H7 (cell line): Measurements from ENCODE around the gene PRKCE. TPM values are rescaled to one million over a fixed set of nuclear protein-coding genes. Genes with fewer than 3 reads are reported as not detected.
"Not testable (repeated sequence)": the region's sequence is repeated elsewhere in the genome, so short reads cannot be mapped to it uniquely, and the experiment has no call there.

Experiments
- DNase-seq: peaks from one replicate; pipeline ENCODE4 v3.0.0; 2012
- H3K27me3 ChIP-seq: 2 replicates; pipeline ENCODE4 v1.6.0; 2011; ENCODE audit warnings: mild to moderate bottlenecking, low read length; ENCODE audit not compliant: control insufficient read depth, insufficient read depth
- H3K36me3 ChIP-seq: replicated peaks from 2 replicates; pipeline ENCODE4 v1.5.1; 2011; ENCODE audit warnings: low read length; ENCODE audit not compliant: control insufficient read depth, insufficient read depth
- H3K4me3 ChIP-seq: 2 replicates; pipeline ENCODE4 v1.5.1; 2011; ENCODE audit warnings: low read depth, mild to moderate bottlenecking, control low read depth, low read length, moderate library complexity; ENCODE audit not compliant: insufficient read depth
- total RNA-seq: library from RNA; depleted of rRNA; stranded (reverse); fragments of >200 nt; shearing (Covaris generic); gene quantifications from 2 replicates; pipeline ENCODE4 v1.2.3, GENCODE V29; 2014

Gene PRKCE
- total RNA-seq, 1 experiment from 2014 or later = 1.2 TPM

DNA sequence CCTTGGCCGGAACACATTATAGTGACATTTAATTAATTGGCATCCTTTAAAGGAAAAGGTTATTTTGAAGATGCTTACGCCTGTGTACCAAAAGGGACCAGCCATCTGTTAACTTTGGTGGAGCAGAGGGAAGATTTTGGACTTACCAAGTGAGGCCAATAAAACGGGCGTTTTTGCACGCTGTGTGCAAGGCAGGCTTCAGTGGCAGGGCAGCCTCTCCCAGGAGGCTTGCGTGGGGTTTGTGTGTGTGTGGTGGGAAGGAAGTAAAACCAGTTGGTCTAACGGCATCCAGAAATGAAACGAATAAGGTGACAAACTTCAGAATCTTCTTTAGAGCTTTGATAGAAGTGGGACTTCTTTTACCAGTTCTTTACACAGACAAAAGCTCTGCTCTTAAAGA, 191.7 kb downstream of the PRKCE start:
- H3K36me3 ChIP-seq = no peaks in the 10 kb centered on the region
- H3K27me3 ChIP-seq = no peaks in the 10 kb centered on the region
- H3K4me3 ChIP-seq = no peak overlapping the region
- no peak for DNase-seq

- DNase-seq = no peak
- Histone ChIP-seq H3K27me3 (no peaks in the 10 kb centered on the region), H3K4me3 (no peak overlapping the region), H3K36me3 (no peaks in the 10 kb centered on the region)
These were observed 193.5 kb downstream of the PRKCE start for GRCh38 chr2:45844796-45845457.

- no peak for DNase-seq
- H3K4me3 ChIP-seq = no peak overlapping the region
- no peaks in the 10 kb centered on the region for H3K36me3 ChIP-seq
- H3K27me3 ChIP-seq = no peaks in the 10 kb centered on the region
These were observed 194.1 kb downstream of the PRKCE start for GRCh38 chr2:45845566-45845965.

DNA sequence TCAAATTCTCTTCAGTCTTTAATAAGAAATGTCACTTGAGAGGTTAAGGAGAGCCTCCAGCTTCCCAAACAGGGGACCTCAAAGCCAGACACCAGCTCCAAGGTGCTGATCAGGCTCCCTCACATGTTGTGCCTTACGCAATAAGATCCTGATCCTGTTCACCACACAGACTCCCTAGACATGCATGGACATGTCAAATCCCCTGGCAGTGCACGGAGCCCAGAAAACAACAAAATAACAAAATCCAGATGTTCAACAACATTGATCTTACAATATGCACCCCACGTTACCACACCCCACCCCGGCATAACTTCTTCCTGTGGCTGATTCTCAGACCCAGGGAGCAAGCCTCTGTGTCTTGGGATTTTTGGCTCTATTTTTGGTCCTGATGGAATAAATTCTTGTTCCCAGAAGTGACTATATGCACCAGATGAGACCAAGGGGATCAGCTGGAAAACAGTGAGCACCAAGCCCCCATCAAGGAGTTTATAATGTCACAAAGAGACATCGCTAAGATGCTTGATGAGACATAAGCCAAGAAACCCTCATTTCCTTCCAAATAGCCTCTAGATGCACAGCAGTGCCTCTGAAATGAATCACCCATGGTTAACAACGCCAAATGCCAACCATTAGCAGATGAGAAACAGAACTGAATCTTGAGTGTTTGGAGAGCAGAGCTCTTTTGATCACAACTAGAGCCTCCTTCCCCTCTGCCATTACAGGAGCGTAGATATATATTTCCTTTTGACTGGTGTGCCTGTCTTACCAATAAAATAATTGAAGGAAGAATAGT, 198.2 kb downstream of the PRKCE start:
- no peak for DNase-seq
- no peaks in the 10 kb centered on the region for H3K36me3 ChIP-seq
- no peaks in the 10 kb centered on the region for H3K27me3 ChIP-seq
- no peak overlapping the region for H3K4me3 ChIP-seq

DNA sequence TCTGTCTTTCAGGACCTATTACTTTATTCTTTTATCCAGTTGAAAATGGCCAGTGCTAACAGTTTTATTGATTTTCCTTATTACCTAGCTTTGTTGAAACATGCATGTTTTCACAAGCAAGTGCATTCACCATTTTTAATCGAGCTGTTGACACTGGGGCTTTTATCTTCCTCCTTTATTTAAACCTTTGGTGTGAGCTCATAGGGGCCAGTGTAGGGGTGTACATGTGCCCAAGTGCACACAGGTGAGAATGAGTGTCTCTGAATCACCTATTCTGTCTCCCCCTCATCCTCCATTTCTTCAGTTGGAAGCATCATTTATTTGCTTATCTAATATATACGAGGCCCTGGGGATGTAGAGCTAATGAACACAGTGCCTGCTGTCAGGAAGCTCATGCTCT, 199.1 kb downstream of the PRKCE start:
- H3K36me3 ChIP-seq = no peaks in the 10 kb centered on the region
- no peak overlapping the region for H3K4me3 ChIP-seq
- DNase-seq = no peak
- no peaks in the 10 kb centered on the region for H3K27me3 ChIP-seq

- no peak for DNase-seq
These were observed 199.6 kb downstream of the PRKCE start for GRCh38 chr2:45851111-45851510.

DNA sequence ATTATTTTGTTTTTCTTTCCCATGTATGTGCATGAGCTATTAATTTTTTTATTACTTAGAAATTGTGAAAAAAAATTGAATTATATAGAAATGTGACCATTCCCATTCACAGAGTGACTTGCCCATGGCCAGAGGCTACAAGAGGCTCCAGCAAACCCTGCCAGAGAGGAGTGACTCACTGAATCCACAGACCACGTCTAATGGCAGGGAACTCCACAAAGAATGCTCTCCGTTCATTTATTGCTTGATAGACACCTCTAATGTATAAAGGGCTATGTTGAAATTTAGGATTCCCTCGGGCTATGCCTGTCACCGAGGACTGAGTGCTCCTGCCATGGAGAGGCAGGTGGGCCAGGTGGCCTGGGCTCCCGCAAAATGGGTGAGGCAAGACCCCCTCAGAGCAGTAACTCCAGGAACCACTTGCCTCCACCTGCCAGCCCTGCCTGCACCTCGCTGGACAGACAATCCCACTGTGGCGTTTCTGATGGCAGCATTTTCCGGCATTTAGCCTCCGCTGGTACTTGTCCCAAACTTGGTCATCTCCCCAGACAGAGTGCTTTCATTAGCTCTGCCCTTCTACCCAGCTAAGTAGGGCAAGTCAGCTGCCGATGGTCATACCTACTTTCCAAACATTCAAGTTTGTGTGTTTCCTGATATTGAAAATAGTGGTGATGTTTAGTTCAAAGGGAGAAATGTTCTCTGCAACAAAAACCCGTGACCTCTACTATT, 200.3 kb downstream of the PRKCE start:
- no peaks in the 10 kb centered on the region for H3K36me3 ChIP-seq
- H3K4me3 ChIP-seq = no peak overlapping the region
- H3K27me3 ChIP-seq = no peaks in the 10 kb centered on the region
- DNase-seq = no peak

More at GRCh38 chr2:45851111-45851510, 199.6 kb downstream of the PRKCE start:
- no peak overlapping the region for H3K4me3 ChIP-seq
- H3K36me3 ChIP-seq = no peaks in the 10 kb centered on the region
- H3K27me3 ChIP-seq = no peaks in the 10 kb centered on the region

DNA sequence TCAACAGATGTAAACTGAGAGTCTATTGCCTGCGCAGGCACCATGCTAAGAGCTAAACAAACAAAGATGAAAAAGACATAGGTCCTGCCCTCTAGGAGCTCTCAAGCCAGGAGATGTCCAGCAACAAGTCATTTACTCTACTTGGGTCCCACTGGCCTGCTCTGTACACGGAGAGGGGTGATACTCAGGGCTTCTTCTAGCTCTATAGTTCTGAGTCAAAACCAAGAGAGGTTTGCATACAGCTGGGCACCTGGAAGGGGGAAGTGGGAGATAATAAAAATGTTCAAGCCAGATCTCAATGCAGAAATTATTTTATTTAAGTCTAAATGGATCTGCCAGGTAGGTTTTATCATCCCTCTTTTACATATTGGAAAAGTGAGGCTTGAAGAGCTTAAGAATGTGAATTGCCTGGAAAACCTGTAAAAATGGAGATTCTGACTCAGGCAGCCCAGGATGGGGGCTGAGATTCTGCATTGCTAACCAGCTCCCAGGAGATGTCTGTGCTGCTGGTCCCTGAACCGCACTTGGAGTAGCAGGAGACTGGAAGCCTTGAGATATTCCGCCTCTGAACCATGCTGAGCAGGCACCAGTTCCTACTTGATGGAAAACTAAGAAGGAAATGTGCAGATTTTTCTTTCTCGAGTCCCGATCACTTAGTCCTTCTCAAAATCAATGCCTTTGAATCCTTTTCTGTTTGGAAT, 201.1 kb downstream of the PRKCE start:
- DNase-seq = no peak
- Histone ChIP-seq H3K36me3 (no peaks in the 10 kb centered on the region), H3K4me3 (no peak overlapping the region), H3K27me3 (no peaks in the 10 kb centered on the region)

- H3K4me3 ChIP-seq = no peak overlapping the region
- no peaks in the 10 kb centered on the region for H3K27me3 ChIP-seq
- no peak for DNase-seq
- no peaks in the 10 kb centered on the region for H3K36me3 ChIP-seq
These were observed 203.9 kb downstream of the PRKCE start for GRCh38 chr2:45855374-45855773.

- no peaks in the 10 kb centered on the region for H3K27me3 ChIP-seq
- no peak for DNase-seq
- no peak overlapping the region for H3K4me3 ChIP-seq
- no peaks in the 10 kb centered on the region for H3K36me3 ChIP-seq
These were observed 205.2 kb downstream of the PRKCE start for GRCh38 chr2:45856391-45857274.

GRCh38 chr2:45857275-45857609, 205.8 kb downstream of the PRKCE start:
- DNase-seq = no peak
- no peak overlapping the region for H3K4me3 ChIP-seq
- H3K36me3 ChIP-seq = no peaks in the 10 kb centered on the region
- H3K27me3 ChIP-seq = no peaks in the 10 kb centered on the region

- H3K4me3 ChIP-seq = no peak overlapping the region
These were observed 206.5 kb downstream of the PRKCE start for GRCh38 chr2:45857867-45858520.

DNA sequence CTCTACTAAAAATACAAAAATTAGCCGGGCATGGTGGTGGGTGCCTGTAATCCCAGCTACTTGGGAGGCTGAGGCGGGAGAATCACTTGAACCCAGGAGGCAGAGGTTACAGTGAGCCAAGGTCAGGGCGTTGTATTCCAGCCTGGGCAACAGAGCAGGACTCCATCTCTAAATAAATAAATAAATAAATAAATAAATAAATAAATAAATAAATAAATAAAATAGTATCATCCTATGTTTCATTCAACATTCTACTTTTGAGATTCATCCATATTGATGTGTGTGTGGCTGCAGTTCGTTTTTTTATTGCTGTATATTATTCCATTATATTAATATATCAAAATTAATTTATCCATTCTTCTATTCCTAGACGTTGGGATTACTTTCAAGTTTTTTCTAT, 207.4 kb downstream of the PRKCE start:
- not testable (repeated sequence) for H3K4me3 ChIP-seq, H3K36me3 ChIP-seq, H3K27me3 ChIP-seq, DNase-seq

More at GRCh38 chr2:45857867-45858520, 206.5 kb downstream of the PRKCE start:
- no peak for DNase-seq
- Histone ChIP-seq H3K27me3 (no peaks in the 10 kb centered on the region), H3K36me3 (no peaks in the 10 kb centered on the region)
